Panc1 (cell line): Measurements from ENCODE around the gene FBXO3.

Experiments
- CTCF ChIP-seq: fragments of 450-650 bp; IDR thresholded peaks from 2 replicates; pipeline ENCODE4 v1.5.1; 2017; ENCODE audit warnings: mild to moderate bottlenecking
- POLR2AphosphoS5 ChIP-seq: IDR thresholded peaks from 2 replicates; pipeline ENCODE4 v1.6.1; 2012; ENCODE audit warnings: mild to moderate bottlenecking, low read depth, low read length, moderate library complexity
- REST ChIP-seq, 2 experiments: IDR thresholded peaks; 2 replicates each; pipeline ENCODE4 v1.6.1; 2011 to 2012; ENCODE audit warnings: low read depth in 2 of 2, control low read depth in 1 of 2, low read length in 1 of 2, mild to moderate bottlenecking in 1 of 2, moderate library complexity in 1 of 2; ENCODE audit not compliant: insufficient read depth in 1 of 2
- SIN3A ChIP-seq: IDR thresholded peaks from 2 replicates; pipeline ENCODE4 v1.6.1; 2012; ENCODE audit warnings: low read depth, mild to moderate bottlenecking, low read length, moderate library complexity, borderline replicate concordance; ENCODE audit not compliant: insufficient read depth

DNA sequence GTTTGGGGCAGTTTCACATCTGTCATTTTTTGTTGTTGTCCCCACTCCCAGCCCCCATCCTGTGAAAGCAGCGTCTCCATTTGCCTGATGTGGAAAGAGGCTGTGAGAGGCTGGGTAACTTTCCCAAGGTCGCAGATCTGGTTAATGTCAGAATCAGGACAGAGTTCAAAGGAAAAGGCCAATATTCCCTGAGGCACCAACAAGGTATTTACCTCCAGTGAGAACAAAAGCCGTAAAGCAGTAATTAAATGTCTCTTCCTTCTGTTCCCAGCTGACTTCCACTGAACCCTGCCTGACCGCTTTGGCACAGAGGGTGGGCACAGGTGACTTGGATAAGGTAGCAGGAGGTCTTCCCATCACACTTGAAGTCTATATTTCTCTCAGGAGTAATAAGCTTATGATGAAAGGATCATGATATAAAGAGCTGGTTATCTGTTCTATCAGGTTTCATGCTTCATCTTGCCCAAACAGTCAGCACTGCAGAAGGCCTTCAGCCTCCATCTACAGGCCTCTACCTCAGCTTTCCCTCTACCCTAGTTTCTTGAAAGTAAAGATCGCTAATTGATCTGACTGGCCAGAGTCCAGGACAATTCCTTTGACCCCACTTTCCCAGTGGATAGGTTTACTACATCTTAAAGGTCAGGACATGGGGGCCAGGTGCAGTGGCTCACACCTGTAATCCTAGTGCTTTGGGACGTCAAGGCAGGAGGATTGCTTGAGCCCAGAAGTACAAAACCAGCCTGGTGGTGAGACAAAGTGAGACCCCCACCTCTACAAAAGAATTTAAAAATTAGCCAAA is 83.1 kb downstream of the FBXO3 start:
- TF ChIP-seq POLR2AphosphoS5 = no peak; the same call in none of the 2 replicates
- no peak for TF ChIP-seq CTCF
- TF ChIP-seq REST (IDR thresholded peaks at IDR 0.05; ENCODE audit: insufficient read depth in 1 of 2, low read depth in 2 of 2, low read length in 1 of 2) = no peak
- TF ChIP-seq SIN3A = no peak
